Transverse colon (tissue), 3 donors: ENCODE data around the gene TSHB.

Experiments used
- EP300 ChIP-seq: sonication (generic); formaldehyde crosslinking; IDR thresholded peaks from one replicate; pipeline ENCODE4 v1.6.1; 2017; ENCODE audit warnings: antibody characterized with exemption, low read depth
- TF ChIP-seq, protein P1 (sequence below), 5 experiments: fragments of 200-600 bp in 3 of 5; fragments of 450-650 bp in 2 of 5; sonication (generic) in 3 of 5; IDR thresholded peaks; 1 replicate in 2 of 5; 2 replicates in 3 of 5; pipeline ENCODE4 v1.5.1; 2016 to 2017; ENCODE audit warnings: antibody characterized with exemption in 5 of 5, inconsistent platforms in 3 of 5, mild to moderate bottlenecking in 2 of 5, moderate library complexity in 1 of 5

DNA sequence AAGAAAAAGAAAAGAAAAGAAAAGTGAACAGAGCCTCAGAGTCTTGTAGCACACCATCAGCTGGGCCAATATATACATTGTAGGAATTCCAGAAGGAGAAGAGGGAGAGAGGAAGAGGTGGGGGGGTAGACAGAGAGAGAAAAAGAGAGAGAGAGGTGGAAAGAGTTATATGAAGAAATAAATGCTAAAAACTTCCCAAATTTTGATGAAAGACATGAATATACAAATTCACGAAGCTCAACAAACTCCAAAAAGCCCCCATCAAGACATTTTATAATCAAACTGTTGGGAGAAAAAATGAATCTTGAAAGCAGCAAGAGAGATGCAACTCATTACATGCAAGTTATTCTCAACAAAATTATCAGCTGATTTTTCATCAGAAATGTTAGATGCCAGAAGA lies 41.5 kb upstream of the TSHB start:
- TF ChIP-seq, protein P1, sequence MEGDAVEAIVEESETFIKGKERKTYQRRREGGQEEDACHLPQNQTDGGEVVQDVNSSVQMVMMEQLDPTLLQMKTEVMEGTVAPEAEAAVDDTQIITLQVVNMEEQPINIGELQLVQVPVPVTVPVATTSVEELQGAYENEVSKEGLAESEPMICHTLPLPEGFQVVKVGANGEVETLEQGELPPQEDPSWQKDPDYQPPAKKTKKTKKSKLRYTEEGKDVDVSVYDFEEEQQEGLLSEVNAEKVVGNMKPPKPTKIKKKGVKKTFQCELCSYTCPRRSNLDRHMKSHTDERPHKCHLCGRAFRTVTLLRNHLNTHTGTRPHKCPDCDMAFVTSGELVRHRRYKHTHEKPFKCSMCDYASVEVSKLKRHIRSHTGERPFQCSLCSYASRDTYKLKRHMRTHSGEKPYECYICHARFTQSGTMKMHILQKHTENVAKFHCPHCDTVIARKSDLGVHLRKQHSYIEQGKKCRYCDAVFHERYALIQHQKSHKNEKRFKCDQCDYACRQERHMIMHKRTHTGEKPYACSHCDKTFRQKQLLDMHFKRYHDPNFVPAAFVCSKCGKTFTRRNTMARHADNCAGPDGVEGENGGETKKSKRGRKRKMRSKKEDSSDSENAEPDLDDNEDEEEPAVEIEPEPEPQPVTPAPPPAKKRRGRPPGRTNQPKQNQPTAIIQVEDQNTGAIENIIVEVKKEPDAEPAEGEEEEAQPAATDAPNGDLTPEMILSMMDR (IDR thresholded peaks at IDR 0.05), result no peak
- TF ChIP-seq EP300, result no peak
